GM23248 (cell line): ENCODE results near the gene KCNK15. TPM values are rescaled to one million over a fixed set of nuclear protein-coding genes. Genes with fewer than 3 reads are reported as not detected.

Experiments used
- DNase-seq: peaks from one replicate; pipeline ENCODE4 v3.0.0-alpha.2; 2015
- H2AFZ ChIP-seq: fragments of 200-600 bp; sonication (generic); 2 replicates; pipeline ENCODE4 v1.6.1; 2016; ENCODE audit warnings: antibody characterized with exemption
- H3F3A ChIP-seq: fragments of 200-600 bp; sonication (generic); 2 replicates; pipeline ENCODE4 v1.6.1; 2016; ENCODE audit warnings: mild to moderate bottlenecking, antibody characterized with exemption, mixed run types; ENCODE audit not compliant: insufficient read depth
- H3K27ac ChIP-seq: fragments of 200-600 bp; sonication (generic); 2 replicates; pipeline ENCODE4 v1.5.1; 2016; ENCODE audit warnings: mild to moderate bottlenecking
- H3K27me3 ChIP-seq: fragments of 200-600 bp; sonication (generic); replicated peaks from 2 replicates; pipeline ENCODE4 v1.6.1; 2016; ENCODE audit warnings: mild to moderate bottlenecking; ENCODE audit not compliant: insufficient read depth
- H3K36me3 ChIP-seq: fragments of 200-600 bp; sonication (generic); 2 replicates; pipeline ENCODE4 v1.6.1; 2016; ENCODE audit warnings: low read depth, mild to moderate bottlenecking
- H3K4me1 ChIP-seq: fragments of 200-600 bp; sonication (generic); 2 replicates; pipeline ENCODE4 v1.6.1; 2016; ENCODE audit warnings: mild to moderate bottlenecking; ENCODE audit not compliant: insufficient read depth
- H3K4me2 ChIP-seq: fragments of 200-600 bp; sonication (generic); one replicate; pipeline ENCODE4 v1.6.1; 2016; ENCODE audit warnings: mild to moderate bottlenecking; ENCODE audit not compliant: unreplicated experiment
- H3K4me3 ChIP-seq: fragments of 200-600 bp; sonication (generic); 2 replicates; pipeline ENCODE4 v1.5.1; 2016; ENCODE audit warnings: mild to moderate bottlenecking
- H3K79me2 ChIP-seq: fragments of 200-600 bp; sonication (generic); 2 replicates; pipeline ENCODE4 v1.6.1; 2016; ENCODE audit warnings: mild to moderate bottlenecking; ENCODE audit not compliant: insufficient read depth
- H3K9ac ChIP-seq: fragments of 200-600 bp; sonication (generic); 2 replicates; pipeline ENCODE4 v1.6.1; 2016; ENCODE audit warnings: mild to moderate bottlenecking
- H3K9me2 ChIP-seq: fragments of 200-600 bp; sonication (generic); 2 replicates; pipeline ENCODE4 v1.6.1; 2016; ENCODE audit warnings: mixed run types, mild to moderate bottlenecking, moderate library complexity; ENCODE audit not compliant: insufficient read depth
- H3K9me3 ChIP-seq: fragments of 200-600 bp; sonication (generic); one replicate; pipeline ENCODE4 v1.6.1; 2017; ENCODE audit warnings: low read depth
- H4K20me1 ChIP-seq: fragments of 200-600 bp; sonication (generic); 2 replicates; pipeline ENCODE4 v1.6.0; 2016; ENCODE audit not compliant: insufficient read depth
- EZH2 ChIP-seq: fragments of 200-600 bp; sonication (generic); IDR thresholded peaks from 2 replicates; pipeline ENCODE4 v1.6.1; 2018; ENCODE audit warnings: antibody characterized with exemption, mild to moderate bottlenecking; ENCODE audit not compliant: insufficient read depth, poor library complexity, severe bottlenecking
- EZH2phosphoT487 ChIP-seq: fragments of 200-600 bp; sonication (generic); IDR thresholded peaks from 2 replicates; pipeline ENCODE4 v1.6.1; 2018; ENCODE audit warnings: antibody characterized with exemption, moderate library complexity, mild to moderate bottlenecking, low read depth; ENCODE audit not compliant: insufficient read depth
- WGBS, 2 experiments: methylation state at CpG; one replicate each; pipeline ENCODE4 v1.1.6; 2015 to 2017; ENCODE audit warnings: low lambda C conversion rate in 2 of 2, low coverage in 1 of 2; ENCODE audit errors: missing lambda C conversion rate in 2 of 2; 5-methylcytosine and 5-hydroxymethylcytosine counted together
- in situ Hi-C: fragments of 300-500 bp; cut with MboI; formaldehyde crosslinking; loops from 2 replicates; pipeline ENCODE4 v1.15.0; 2020
- polyA plus RNA-seq: library from polyadenylated mRNA; unstranded; fragments of >200 nt; fragmentation: Nextera tagmentation; extraction: Ambion mirVana; gene quantifications from 2 replicates; pipeline ENCODE4 v1.2.1, GENCODE V29; 2016
- total RNA-seq: library from RNA; depleted of rRNA; stranded (reverse); fragments of >200 nt; shearing (Covaris generic); gene quantifications from 2 replicates; pipeline ENCODE4 v1.2.3, GENCODE V29; 2014

Gene KCNK15
- total and polyA plus RNA-seq, 2 experiments from 2014 or later, result 5.7 to 9.9 TPM

DNA sequence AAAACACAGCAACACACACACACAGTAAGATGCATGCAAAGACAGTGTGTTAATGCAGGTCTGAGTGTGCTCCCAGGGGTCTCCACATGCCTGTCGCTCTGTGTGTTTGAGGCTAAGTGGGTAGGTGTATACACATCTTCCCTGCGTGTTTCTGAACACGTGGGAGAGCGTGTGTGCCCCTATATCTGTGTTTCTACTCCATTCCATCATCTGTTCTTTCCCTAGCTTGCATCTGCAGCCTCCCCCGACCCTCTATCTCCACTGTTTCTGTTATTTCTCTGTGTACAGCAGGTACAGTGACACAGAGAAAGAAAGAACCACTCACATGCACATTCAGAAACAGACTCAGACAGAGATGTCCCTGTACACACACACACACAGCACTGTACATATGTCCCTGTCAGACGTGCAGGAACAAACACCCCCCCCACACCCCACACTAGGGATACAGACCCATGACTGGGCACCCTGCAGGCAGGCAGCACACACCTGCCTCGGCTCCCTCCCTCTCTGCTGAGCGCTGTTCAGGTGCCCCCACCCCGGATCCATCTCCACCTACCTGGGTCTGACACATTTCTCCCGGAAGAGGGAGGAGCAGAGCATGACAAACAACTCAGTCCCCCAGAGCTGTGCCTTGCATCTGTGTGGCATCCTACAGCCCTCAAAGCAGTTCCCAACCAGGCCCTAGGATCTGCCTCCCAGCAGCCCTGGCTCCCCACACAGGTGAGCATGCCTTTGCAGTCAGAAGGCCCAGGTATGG lies 27.6 kb downstream of the KCNK15 start:
- no peak overlapping the region for H3K4me3 ChIP-seq
- WGBS, 2 experiments, result 18 to 21% methylated on average over 8 to 10 of the region's 10 CpGs
- no peak for DNase-seq
- H3F3A ChIP-seq, result no peaks in the 10 kb centered on the region
- H3K9me3 ChIP-seq, result no peaks in the 10 kb centered on the region
- in situ Hi-C loops, result no loop called here
- TF ChIP-seq EZH2 (no peak), EZH2phosphoT487 (no peak)
- no peaks in the 10 kb centered on the region for H4K20me1 ChIP-seq
- H3K27ac ChIP-seq, result no peak overlapping the region
- H3K4me1 ChIP-seq, result no peaks in the 10 kb centered on the region
- H3K27me3 ChIP-seq, result peaks cover 21% of the 10 kb centered on the region
- H3K4me2 ChIP-seq, result no peak overlapping the region
- no peaks in the 10 kb centered on the region for H3K9me2 ChIP-seq
- no peaks in the 10 kb centered on the region for H3K79me2 ChIP-seq
- H2AFZ ChIP-seq, result no peak overlapping the region
- H3K9ac ChIP-seq, result no peak overlapping the region
- no peaks in the 10 kb centered on the region for H3K36me3 ChIP-seq

DNA sequence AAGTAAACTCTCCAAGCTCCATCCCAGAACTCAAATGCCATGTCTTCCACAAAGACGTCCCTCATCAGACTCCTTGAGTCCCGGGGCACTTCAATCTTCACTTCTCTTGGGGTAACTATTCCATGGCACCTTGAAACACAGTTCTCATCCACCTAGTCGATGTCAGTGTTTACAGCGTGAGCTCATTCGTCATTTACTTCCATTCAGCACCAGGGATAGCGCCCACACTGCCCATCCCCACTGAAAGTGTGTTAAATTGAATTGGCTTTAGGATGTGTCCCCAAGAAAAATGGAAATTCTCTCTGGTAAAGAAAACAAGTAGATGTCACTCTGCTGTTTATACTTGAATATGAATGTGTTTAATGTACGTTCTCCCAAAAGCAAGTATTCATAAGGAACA lies 31.3 kb downstream of the KCNK15 start:
- TF ChIP-seq EZH2phosphoT487 (no peak), EZH2 (no peak)
- no peak overlapping the region for H3K27ac ChIP-seq
- H2AFZ ChIP-seq, result no peak overlapping the region
- H3K79me2 ChIP-seq, result no peaks in the 10 kb centered on the region
- H3K9me3 ChIP-seq, result no peaks in the 10 kb centered on the region
- in situ Hi-C loops, result no loop called here
- H3K36me3 ChIP-seq, result no peaks in the 10 kb centered on the region
- H3K9me2 ChIP-seq, result no peaks in the 10 kb centered on the region
- no peak overlapping the region for H3K4me2 ChIP-seq
- H4K20me1 ChIP-seq, result no peaks in the 10 kb centered on the region
- H3K27me3 ChIP-seq, result peaks cover 7% of the 10 kb centered on the region; the same call in 1 of the 2 replicates
- H3F3A ChIP-seq, result no peaks in the 10 kb centered on the region
- peak; percentile 44 for DNase-seq
- no peak overlapping the region for H3K4me3 ChIP-seq
- H3K4me1 ChIP-seq, result no peaks in the 10 kb centered on the region
- no peak overlapping the region for H3K9ac ChIP-seq
- 11 to 19% methylated on average over 7 of the region's 7 CpGs for WGBS, 2 experiments

DNA sequence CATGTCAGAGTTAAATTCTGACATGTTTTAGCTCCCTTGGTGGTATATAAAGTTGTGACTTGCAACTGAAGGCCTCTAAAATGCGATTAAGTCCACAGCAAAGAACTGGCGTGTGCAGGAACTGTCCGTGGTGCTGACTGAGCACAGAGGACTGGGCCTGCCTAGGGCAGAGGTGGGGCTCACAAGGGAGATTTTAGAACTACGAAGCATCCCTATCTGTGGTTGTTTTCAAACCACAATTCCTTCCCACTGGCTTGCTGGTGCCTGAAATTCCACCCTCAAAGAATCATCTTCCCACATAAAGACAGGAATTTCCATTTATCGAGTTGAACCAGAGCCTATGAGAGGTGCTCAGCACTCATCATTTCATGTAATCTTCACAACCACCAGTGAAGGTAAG lies 34.6 kb downstream of the KCNK15 start:
- no peak for TF ChIP-seq EZH2phosphoT487
- TF ChIP-seq EZH2, result no peak
- H3K27ac ChIP-seq, result no peak overlapping the region
- no peaks in the 10 kb centered on the region for H3F3A ChIP-seq
- no peaks in the 10 kb centered on the region for H3K9me3 ChIP-seq
- peak; percentile 73 for DNase-seq
- no peaks in the 10 kb centered on the region for H3K36me3 ChIP-seq
- no peak overlapping the region for H2AFZ ChIP-seq
- H4K20me1 ChIP-seq, result no peaks in the 10 kb centered on the region
- H3K9me2 ChIP-seq, result no peaks in the 10 kb centered on the region
- H3K4me3 ChIP-seq, result no peak overlapping the region
- no peak overlapping the region for H3K4me2 ChIP-seq
- H3K9ac ChIP-seq, result no peak overlapping the region
- no peaks in the 10 kb centered on the region for H3K79me2 ChIP-seq
- no peaks in the 10 kb centered on the region; the same call in 1 of the 2 replicates for H3K27me3 ChIP-seq
- 24 to 29% methylated on average over 5 of the region's 5 CpGs for WGBS, 2 experiments
- no peaks in the 10 kb centered on the region for H3K4me1 ChIP-seq
- in situ Hi-C loops, result no loop called here

DNA sequence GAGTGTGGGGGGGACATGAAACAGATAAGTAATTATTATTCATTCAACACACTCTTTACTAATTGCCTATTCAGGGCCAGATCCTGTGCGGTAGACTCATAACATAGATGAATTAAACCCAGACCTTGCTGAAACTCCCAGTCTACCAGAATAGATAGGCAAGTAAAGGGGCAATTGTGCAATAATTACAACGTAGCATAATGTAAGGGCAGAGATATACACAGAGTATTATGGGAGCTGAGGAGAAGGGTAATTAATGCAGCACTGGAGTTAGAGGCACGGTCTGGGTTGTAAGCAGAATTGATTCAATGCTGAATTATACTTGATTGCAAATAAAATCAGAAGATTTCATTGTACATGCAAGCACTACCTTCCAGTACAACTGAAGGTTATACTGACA lies 35.5 kb downstream of the KCNK15 start:
- Histone ChIP-seq H3K79me2 (no peaks in the 10 kb centered on the region), H3K36me3 (no peaks in the 10 kb centered on the region), H2AFZ (no peak overlapping the region), H3K9me2 (no peaks in the 10 kb centered on the region), H3K9ac (no peak overlapping the region), H3K4me2 (no peak overlapping the region), H3K9me3 (no peaks in the 10 kb centered on the region), H4K20me1 (no peaks in the 10 kb centered on the region), H3K4me1 (no peaks in the 10 kb centered on the region), H3K27me3 (no peaks in the 10 kb centered on the region; the same call in 1 of the 2 replicates), H3F3A (no peaks in the 10 kb centered on the region), H3K27ac (no peak overlapping the region), H3K4me3 (no peak overlapping the region)
- in situ Hi-C loops, result no loop called here
- whole genome bisulfite sequencing, 2 experiments, result 32 to 42% methylated on average over 3 of the region's 3 CpGs
- TF ChIP-seq EZH2 (no peak), EZH2phosphoT487 (no peak)
- DNase-seq, result no peak

DNA sequence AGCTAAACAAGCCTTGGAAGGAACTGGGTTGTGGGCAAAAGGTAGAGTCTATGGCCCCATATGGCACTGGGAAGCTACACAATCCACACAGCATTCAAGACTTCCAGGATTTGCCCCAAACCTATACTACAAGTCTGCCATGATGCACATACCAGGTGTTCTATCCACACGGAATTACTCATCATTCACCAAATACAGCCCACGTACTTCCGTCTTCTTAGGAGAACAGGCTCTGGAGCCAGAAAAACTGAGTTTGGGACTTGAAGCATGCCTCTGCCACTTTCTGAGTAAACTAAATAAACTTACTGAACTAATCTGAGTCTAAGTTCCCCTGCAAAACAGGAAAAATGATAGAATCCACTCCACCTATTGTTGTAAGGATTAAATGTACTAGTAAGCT lies 36.1 kb downstream of the KCNK15 start:
- in situ Hi-C loops, result no loop called here
- no peak overlapping the region for H2AFZ ChIP-seq
- no peak overlapping the region for H3K4me3 ChIP-seq
- no peaks in the 10 kb centered on the region for H3K4me1 ChIP-seq
- no peaks in the 10 kb centered on the region for H3K36me3 ChIP-seq
- no peaks in the 10 kb centered on the region for H4K20me1 ChIP-seq
- H3K27me3 ChIP-seq, result no peaks in the 10 kb centered on the region; the same call in 1 of the 2 replicates
- DNase-seq, result no peak
- H3K4me2 ChIP-seq, result no peak overlapping the region
- no peaks in the 10 kb centered on the region for H3K9me2 ChIP-seq
- no peak overlapping the region for H3K9ac ChIP-seq
- H3K9me3 ChIP-seq, result no peaks in the 10 kb centered on the region
- no peaks in the 10 kb centered on the region for H3F3A ChIP-seq
- 13 to 19% methylated on average over 3 of the region's 3 CpGs for WGBS, 2 experiments
- no peak overlapping the region for H3K27ac ChIP-seq
- TF ChIP-seq EZH2 (no peak), EZH2phosphoT487 (no peak)
- no peaks in the 10 kb centered on the region for H3K79me2 ChIP-seq
